H4 (cell line): ENCODE data around the gene CHI3L2. TPM values are rescaled to one million over a fixed set of nuclear protein-coding genes. Genes with fewer than 3 reads are reported as not detected.
"Not testable (repeated sequence)": the region's sequence is repeated elsewhere in the genome, so short reads cannot be mapped to it uniquely, and the experiment has no call there.

Experiments used
- DNase-seq: peaks from one replicate; pipeline ENCODE4 v3.0.0-alpha.2; 2015; ENCODE audit warnings: low spot score
- total RNA-seq: library from RNA; depleted of rRNA; stranded (reverse); fragments of >200 nt; shearing (Covaris generic); gene quantifications from 2 replicates; pipeline ENCODE4 v1.2.3, GENCODE V29; 2014

The CHI3L2 gene
- total RNA-seq, 1 experiment from 2014 or later = not detected

- DNase-seq = no peak
These were observed 25.2 kb upstream of the CHI3L2 start for GRCh38 chr1:111202366-111202706.

GRCh38 chr1:111202707-111203623 lies 24.5 kb upstream of the CHI3L2 start:
- no peak for DNase-seq

GRCh38 chr1:111203681-111204200 lies 23.8 kb upstream of the CHI3L2 start:
- no peak for DNase-seq

GRCh38 chr1:111204201-111204982 lies 23.1 kb upstream of the CHI3L2 start:
- no peak for DNase-seq

- no peak for DNase-seq
These were observed 22.4 kb upstream of the CHI3L2 start for GRCh38 chr1:111204983-111205713.

- no peak for DNase-seq
These were observed 21.8 kb upstream of the CHI3L2 start for GRCh38 chr1:111205714-111206050.

GRCh38 chr1:111208921-111209320 lies 18.6 kb upstream of the CHI3L2 start:
- no peak for DNase-seq

GRCh38 chr1:111209622-111210021 lies 17.9 kb upstream of the CHI3L2 start:
- DNase-seq = no peak

- no peak for DNase-seq
These were observed 15.6 kb upstream of the CHI3L2 start for GRCh38 chr1:111211921-111212320.

- DNase-seq = no peak
These were observed 14.7 kb upstream of the CHI3L2 start for GRCh38 chr1:111212634-111213335.

- DNase-seq = no peak
These were observed 14.1 kb upstream of the CHI3L2 start for GRCh38 chr1:111213412-111213811.

GRCh38 chr1:111214074-111214801 lies 13.3 kb upstream of the CHI3L2 start:
- no peak for DNase-seq

- DNase-seq = no peak
These were observed 12.6 kb upstream of the CHI3L2 start for GRCh38 chr1:111214884-111215283.

- DNase-seq = not testable (repeated sequence)
These were observed 12.2 kb upstream of the CHI3L2 start for GRCh38 chr1:111215285-111215684.

GRCh38 chr1:111216751-111217150 lies 10.8 kb upstream of the CHI3L2 start:
- DNase-seq = no peak

GRCh38 chr1:111217183-111217910 lies 10.2 kb upstream of the CHI3L2 start:
- no peak for DNase-seq

GRCh38 chr1:111218701-111219556 lies 8.6 kb upstream of the CHI3L2 start:
- DNase-seq = no peak

- DNase-seq = no peak
These were observed 7.8 kb upstream of the CHI3L2 start for GRCh38 chr1:111219557-111220286.
